CD4-positive, alpha-beta T cell treated with Interleukin-17A for 4 hours (primary cell): ENCODE data around the gene STX16.
A peak's percentile ranks its signal among the peaks of the same experiment; 100 is the strongest.

ENCODE experiments used
- DNase-seq: peaks from one replicate; pipeline ENCODE4 v3.0.0-alpha.2; 2020; ENCODE audit warnings: mixed read lengths

The STX16 gene

DNA sequence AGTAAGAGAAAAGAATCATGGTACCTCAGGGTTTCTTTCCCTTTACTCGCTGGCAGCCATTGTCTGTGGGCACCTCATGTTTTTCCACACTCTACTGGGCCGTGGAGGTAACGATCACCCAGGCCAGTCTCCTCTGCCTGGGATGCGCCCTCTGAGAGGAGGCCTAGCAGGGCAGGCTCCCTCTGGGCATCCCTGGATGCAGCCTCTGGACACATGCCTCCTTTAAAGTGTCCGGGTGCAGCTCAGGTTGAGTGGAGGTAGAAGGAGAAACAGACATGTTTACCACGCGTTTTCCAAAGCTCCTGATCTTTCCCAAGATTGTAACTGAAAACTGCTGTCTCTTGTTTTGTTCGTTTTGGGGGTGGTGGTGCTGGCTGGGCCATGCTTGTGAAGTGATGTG is 27.7 kb downstream of the STX16 start:
- no peak for DNase-seq

DNA sequence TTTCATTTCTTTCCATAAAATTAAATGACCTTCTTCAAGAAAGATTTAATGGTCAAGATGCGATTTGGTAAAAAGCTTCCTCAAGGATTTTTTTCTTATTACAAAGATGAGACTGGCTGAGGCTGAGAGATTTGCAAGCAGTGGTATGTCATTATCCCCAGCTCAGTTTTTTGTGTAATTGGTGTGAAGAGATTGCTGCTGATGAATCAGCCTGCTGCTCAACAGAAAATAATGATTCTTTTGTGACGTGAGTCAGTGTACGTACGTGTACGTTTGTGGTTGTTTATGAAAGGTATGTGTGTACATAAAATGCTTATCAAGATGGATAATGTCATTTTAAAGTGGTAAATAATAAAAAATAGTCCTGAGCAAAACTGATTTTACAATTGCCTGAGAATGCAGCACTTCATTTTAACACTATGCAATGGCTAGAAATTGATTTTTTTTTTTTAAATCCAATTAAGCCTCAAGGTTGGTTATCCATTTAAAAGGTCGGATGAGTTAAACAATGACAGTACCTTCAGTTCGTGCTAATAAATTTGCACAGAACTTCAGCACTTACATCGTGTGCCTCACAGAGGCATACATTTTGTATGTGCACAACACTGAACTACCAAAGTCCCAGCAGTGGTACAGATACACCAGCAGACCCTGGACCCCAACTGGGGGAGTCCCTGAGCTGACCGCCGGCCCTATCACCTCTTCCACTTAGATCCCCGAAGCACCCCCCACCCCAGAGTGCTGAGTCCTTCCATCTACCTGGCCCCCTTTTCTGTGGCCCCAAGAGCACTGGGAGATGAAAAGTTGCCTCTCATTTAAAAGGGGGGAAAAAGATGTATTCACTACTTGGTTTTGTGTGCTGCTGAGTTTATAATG is 31.8 kb downstream of the STX16 start:
- DNase-seq, result no peak

DNA sequence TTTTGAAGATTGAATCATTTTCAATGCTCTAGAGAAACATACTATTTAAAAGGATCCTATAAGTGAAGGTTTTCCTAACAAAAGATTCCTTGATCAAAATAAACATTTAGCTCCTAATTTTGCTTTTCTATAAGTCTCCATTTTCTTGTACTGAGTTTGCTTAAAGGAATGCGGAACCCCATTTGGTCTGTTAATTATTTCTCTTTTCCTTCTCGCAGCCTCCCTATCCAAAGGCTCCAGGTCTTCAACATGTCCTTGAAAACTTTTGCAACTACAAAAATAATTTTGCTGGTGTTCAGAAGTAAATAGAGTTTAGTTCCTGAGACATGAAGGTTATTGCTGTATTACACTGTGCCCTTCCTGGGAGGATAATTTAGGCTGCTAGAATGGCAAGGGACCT is 33.2 kb downstream of the STX16 start:
- no peak for DNase-seq

DNA sequence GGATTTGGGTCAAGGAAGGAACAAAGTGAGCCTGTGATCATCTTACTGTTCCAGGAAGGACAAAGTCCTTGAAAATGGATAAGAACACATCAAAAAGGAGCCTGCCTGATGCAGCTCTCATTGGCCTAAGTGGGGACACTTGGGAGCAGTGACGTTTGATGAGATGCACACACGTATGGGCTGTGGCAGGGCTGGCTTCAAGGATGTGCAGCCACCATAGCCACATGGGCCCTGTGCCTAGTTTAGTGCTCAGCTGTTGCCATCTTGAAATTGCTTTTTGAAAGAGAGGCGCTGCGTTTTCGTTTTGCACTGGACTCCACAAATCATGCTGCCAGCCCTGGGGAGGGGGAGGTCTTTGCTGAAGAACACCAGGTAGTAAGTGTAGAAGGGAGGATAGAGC is 34.9 kb downstream of the STX16 start:
- no peak for DNase-seq

DNA sequence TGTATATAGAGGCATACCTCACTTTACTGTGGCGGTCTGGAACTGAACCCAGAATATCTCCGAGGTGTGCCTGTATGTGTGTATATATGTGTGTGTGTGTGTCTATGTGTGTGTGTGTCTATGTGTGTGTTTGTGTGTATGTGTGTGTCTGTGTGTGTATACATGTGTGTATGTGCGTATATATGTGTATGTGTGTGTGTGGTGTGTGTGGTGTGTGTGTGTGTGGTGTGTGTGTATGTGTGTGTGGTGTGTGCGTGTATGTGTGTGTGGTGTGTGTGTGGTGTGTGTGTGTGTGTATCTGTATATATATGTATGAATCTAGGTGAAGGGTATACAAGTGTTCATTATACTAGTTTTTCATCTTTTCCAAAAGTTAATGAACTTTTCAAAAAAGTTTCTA is 37.3 kb downstream of the STX16 start:
- no peak for DNase-seq

DNA sequence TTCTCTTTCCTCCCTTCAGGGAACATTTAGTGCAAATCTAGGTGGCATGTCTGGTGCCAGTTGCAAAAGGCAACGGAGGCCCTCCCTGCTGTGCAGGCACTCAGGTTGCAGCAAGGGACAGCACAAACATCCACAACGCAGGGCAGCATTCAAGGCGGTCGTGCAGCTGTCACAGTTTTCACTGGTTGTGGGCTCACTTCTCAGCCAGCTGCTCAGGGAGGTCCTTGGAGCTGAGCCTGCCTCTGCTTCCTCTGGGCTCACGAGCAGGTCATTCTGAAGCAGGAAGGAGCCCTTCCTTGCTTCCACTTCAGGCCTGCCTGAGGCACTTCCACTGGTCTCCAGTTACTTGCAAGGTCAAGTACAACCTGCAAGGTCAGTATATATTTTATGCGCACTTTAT is 37.8 kb downstream of the STX16 start:
- no peak for DNase-seq

DNA sequence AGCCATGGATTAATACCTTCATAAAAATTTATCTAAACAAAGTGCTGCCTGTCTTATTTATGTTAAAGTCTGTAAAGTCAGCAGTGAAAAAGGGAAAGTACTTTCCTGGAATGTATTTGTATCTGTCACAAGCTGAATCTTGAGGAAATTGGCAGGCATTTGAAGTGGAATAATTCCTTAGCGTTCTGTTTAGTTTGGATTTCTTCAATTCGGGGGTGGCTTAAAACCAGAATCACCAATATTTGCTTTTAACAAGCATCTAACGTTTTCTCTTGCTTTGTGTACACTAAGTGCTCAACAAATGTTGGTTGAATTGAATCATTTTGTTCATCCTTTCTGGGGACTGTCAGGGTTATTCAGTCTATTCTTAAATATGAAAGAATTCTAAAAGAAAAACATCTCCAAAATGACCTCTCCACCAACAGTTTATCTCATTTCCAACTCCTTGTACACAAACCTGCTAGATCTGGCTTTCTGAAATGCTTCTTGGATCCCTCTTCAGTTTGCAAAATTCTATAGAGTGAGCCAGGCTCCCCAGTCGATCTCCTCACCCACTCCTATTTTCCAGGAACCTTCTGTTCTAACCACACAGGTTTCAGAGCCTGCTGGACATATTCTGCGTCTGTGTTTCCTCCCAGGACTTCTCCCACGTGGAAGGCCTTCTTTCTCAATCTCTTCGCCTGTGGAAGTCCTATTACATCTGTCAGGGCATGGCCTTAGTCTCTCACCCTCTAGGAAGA is 39.5 kb downstream of the STX16 start:
- no peak for DNase-seq

DNA sequence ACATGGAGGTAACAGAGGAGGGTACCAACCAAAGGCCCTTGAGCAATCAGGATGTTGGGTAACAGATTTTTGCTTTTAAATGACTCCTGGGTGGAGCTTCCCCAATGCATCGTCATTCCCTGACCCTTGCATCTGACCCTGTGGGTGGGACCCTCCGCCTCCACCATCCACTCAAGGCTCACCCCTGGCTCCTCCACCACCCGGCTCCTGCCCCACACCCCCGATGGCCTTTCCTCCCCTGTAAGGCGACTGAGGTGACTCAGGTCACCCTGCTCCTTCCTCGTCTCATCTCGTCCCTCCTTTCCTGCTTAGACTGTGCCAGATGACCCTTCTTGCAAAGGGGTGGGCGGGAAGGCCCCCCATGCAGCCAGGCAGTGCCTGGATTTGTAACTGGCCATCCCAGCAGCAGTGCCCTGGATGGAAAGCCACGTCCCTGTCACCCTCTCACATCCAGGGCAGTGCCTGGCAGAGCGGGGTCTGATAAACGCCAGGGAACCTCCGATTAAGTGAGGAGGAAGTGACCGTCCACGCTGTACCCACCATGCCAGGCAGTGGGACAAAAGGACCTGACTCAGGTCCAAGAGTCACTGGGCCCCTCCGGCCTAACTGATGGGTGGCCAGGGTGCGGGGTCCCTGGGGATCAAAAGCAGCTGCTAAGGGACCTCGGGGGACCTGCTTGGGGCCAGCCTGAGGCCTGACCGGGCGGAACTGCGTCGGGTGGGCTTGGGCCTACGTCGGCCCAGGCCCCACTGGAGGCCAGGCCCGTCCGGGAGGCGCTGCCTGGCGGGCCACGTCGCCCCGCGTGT is 40.9 kb downstream of the STX16 start:
- no peak for DNase-seq

DNA sequence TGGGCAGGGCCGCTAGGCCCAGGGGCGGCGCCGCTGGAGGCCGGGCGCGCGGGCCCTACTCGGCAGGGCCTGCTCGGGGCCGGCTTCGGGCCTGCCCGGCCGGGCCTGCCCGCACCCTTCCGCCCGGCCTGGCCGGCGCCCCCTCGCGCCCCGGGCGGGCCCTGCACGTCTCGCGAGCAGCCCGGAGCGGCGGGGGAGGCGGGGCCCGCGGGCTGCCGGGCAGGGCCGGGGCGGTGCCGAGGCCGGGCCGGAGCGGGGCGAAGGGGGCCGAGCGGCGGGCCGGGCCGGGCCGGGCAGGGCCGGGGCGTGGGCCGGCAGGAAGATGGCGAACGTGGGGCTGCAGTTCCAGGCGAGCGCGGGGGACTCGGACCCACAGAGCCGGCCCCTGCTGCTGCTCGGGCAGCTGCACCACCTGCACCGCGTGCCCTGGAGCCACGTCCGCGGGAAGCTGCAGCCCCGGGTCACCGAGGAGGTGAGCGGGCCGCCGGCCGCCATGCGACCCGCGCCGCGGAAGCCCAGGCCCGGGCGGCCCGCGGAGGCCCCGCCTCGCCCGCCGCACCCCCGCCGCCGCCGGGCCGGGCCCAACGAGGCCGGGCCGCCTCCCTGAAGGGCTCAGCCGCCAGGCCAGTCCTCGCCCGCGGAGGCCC is 41.6 kb downstream of the STX16 start, which contains the start of gene NPEPL1:
NPEPL1 (plus strand) TSS at position 222 of the 647 bp plus-strand sequence; CDS start at position 323, 101 bp downstream.
- peak; percentile 78 for DNase-seq

DNA sequence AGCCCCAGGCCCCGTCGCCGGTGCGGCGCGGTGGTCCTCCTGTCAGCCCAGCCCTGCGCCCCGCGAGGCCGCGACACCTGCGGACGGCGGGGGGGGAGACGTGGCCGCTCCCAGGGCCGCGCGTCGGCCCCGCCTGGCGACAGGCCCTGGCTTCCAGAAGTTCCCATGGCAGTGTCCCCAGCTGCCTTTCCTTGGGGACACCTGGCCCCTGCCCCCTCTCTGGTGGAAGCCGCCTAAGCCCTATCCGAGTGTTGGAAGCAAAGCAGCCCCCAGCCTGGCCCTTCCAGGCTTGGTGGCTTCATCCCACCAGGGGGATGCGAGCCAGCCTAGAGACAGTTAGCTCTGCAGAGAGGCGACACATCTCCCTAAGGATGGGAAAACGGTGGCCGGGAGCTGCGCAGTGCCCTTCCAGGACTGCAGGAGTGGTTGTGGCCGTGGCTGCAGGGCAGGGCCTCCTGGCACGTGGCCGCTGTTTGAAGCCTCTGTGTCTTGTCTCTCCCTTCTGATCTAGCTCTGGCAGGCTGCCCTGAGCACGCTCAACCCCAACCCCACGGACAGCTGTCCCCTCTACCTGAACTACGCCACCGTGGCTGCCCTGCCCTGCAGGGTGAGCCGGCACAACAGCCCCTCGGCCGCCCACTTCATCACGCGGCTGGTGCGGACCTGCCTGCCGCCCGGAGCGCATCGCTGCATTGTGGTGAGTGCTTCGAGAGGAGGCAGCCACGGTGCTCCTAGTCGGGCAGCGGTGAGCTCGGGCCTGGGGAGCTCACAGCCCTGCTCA is 42.3 kb downstream of the STX16 start:
- DNase-seq, result peak; percentile 24

DNA sequence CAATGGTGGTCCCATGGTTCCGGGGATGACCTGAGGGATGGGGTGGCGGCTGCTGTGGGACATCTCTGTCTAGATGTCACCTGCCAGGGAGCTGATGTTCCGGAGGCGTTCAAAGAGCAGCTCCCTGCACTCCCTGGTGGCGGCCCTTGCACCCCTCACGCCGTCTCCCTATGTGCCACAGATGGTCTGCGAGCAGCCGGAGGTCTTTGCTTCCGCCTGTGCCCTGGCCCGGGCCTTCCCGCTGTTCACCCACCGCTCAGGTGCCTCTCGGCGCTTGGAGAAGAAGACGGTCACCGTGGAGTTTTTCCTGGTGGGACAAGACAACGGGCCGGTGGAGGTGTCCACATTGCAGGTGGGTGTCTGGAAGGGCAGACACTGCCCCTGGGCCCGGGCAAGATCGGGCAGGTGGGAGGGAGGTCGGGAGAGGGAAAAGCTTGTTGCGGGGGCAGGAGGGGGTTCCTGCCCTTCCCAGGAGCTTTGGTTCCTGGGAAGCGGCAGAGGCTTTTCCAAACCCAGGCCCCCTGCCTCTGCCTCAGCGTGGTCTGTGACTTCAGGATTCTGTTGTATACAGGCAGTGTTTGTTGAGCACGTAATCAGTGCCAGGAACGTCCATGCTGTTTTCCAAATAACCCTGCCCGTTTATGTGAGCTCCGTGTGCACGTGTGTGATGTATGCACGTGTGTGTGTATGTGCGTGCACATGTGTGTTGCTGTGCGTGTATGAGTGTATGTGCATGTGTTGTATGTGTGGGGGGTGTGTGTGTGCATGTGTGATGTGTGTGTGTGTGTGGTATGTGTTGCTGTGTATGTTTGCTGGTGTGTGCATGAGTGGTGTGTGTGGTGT is 43.4 kb downstream of the STX16 start:
- DNase-seq, result no peak

DNA sequence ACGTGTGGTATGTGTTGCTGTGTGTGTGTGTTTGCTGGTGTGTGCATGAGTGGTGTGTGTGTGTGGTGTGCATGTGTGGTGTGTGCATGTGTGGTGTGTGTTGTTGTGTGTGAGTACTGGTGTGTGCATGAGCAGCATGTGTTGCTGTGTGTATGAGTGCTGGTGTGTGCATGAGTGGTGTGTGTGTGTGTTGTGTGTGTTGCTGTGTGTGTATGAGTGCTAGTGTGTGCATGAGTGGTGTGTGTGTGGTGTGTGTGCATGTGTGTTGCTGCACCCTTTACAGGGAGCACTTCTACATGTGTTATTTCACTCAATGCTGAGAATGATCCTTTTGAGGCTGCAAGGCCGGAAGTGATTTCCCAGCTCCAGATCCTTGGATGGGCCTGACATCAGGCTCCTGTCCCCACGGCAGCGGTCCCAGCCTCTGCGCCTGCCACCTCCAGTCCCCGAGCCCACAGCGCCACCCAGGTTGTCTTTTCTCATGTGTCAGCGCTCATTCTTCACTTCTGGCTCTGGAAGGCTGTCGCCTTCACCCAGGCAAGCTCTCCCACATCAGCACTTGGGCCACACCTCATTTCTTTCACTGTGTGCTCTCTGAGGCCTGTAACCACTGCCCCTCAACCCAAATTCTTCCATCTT is 44.1 kb downstream of the STX16 start:
- no peak for DNase-seq

DNA sequence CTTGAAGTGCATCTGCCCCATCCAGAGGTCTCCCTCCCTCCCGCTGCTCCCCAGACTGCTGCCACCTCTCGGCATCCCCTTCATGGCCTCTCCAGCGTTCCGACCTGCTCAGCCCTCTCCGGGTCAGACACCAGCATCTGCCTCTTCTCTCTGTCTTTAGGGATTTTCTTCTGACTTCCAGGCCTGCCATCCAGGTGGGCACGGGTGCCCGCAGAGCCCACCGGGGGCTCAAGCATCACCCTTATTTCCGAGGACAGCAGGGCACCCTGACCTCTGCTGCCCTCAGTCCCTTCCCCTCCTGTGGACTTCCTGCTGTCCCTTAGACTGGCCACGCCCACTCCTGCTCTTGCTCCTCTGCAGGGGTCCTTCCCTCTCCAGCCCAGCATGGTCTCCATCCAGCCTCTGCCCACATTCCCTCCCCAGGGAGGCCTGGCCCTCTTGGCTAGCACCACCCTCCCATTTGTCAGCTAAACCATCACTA is 44.9 kb downstream of the STX16 start:
- DNase-seq, result no peak

DNA sequence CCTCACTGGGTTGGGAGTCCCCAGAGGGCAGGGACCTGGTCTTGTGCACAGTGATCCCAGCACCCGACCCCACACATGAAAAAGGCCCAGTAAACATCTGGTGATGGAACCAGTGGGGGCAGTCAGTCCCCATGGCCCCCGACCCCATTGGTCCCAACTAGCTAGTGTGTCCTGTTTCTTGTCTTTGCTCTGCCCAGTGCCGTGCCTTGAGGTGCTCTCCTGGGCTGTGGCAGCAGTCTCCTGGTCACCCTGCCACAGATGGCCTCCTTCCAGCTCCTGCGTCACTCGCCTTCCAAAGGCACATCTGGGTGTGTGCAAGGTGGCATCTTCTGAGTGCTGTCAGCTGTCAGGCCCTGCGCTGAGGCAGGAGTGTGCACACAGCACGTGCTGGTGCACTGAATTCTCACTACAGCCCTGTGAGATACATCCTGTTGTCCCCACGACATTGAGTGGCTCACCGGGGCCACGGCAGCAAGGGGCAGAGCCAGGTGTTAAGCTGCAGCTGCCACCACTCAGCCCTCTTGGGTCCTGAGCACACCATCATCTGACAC is 45.4 kb downstream of the STX16 start:
- DNase-seq, result no peak

DNA sequence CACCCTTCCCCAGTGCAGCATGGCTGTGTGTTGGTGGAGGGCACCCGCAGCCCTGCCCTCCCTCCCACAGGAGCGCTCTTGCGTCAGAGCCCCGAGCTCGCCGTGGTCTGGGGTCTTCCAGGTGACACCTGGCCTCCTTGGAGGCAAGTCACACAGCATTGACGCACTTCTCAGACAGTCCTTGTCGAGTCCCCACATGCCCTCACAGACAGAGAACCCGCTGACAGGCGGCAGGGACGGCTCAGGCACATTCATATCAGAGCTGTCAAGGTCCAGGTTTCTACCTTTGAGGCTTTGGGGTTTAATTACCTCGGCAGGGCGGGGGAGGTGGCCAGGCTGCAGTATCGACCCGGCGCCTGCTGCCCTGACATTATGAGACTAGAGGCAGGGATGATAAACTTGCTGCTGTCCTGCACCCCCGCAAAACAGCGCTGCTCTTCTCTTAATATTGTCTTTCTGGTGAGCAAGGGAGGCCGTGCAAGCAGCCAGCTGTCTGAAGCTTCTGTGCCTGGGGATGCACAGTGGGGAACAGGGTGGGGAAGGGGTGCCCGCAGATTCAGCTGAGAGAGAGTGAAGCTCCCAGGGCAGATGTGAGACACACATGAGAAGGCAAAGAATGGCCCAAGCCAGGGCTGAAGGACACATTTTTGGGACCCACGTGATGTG is 46.3 kb downstream of the STX16 start:
- DNase-seq, result no peak

DNA sequence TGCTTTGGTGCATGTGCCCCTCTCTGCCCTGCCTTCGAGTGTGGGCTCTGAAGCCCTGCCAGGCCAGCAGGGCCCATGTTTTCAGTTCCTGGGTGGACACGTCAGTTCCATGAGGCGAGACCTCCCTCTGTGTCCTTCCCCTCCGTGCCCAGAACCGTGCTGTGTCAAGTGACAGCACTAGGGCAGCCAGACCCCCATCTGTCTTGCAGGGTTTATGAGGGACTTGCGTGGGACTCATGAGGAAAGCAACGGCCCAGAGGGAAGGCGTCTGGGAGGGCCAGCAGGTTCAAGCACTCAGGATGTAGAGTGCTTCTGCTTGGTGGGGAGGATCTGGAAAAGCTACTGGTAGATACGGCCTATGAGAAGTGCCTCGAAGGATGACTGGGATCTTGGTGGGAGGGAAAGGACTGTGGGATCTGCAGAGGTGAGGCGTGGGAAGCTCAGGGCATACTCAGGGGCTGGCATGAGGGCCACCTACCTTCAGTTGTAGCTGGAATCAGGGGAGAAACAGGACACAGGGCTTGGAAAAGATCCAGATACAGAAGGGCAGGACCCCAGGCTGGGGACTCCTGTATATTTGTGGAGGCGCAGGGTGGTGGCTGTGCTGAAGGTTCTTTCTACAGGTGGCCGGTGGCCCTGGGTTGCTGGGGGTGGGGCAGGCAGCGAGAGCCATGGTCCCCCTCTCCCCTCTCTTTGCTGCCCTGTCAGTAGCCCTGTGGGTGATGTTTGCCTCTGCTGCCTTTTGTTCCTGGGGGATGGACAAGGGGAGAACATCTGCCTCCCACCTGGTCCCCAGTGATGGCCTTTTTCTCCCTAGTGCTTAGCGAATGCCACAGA is 47.0 kb downstream of the STX16 start:
- no peak for DNase-seq

DNA sequence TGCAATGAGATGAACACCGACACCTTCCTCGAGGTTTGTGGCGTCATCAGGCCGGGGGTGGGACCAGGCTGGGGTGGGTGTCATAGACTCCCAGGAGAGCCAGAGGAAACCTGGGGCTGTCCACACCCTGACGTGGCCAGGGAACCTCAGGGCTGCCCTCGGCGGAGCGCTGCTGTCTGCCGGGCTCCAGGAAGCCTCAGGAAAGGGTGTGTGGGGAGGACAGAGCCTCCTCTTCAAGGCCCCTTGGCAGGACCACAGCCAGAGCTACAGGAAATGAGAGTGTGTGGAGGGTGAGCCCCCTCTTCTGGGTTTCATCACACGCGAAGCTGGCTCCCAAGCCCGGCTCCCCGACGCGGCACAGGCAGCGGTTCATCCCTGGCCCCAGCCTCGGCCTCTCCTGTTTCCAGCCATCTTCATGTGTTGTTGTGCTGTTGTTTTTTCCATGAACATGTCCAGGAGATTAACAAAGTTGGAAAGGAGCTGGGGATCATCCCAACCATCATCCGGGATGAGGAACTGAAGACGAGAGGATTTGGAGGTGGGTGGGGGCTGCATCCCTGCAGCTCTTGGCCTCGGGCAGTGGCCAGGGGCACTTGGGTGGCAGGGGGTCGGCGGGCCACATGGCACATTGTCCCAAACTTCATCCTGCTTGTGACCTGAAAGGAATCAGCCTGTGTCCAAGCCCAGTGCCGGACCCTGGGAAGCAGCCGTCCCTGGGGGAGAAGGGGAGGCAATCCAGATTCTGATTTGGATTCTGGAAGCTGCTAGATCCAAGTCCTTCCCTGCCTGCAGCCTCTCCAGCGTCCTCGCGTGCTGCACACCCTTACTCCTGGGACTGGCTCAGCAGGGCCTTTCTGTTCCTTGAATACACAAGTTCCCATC is 47.9 kb downstream of the STX16 start:
- DNase-seq, result no peak
